HEK293T (cell line): Measurements from ENCODE around the gene ADCY10.

Experiments used
- CTCF ChIA-PET: fragments of 350-600 bp; formaldehyde crosslinking; extraction: SDS; loops from one replicate; lab custom pipeline; 2021; ENCODE audit warnings: antibody characterized with exemption, inconsistent platforms; lab: Yijun Ruan, JAX
- POLR2A ChIA-PET: fragments of 350-600 bp; formaldehyde crosslinking; extraction: SDS; loops from one replicate; lab custom pipeline; 2020; ENCODE audit warnings: antibody characterized with exemption, inconsistent platforms; lab: Yijun Ruan, JAX
- DNase-seq: peaks from one replicate; pipeline ENCODE4 v3.0.0; 2012; ENCODE audit warnings: mixed read lengths; ENCODE audit errors: extremely low spot score
- ARNT ChIP-seq: fragments of 450-650 bp; IDR thresholded peaks from 2 replicates; pipeline ENCODE4 v1.6.1; 2017; ENCODE audit warnings: mild to moderate bottlenecking
- BHLHE40 ChIP-seq: fragments of 450-650 bp; IDR thresholded peaks from 2 replicates; pipeline ENCODE4 v1.6.1; 2016; ENCODE audit warnings: mild to moderate bottlenecking, moderate library complexity, borderline replicate concordance
- CTBP1 ChIP-seq: fragments of 450-650 bp; IDR thresholded peaks from 2 replicates; pipeline ENCODE4 v1.6.1; 2016; ENCODE audit warnings: borderline replicate concordance
- ELF4 ChIP-seq: fragments of 450-650 bp; IDR thresholded peaks from 2 replicates; pipeline ENCODE4 v1.6.1; 2017; ENCODE audit warnings: antibody characterized with exemption
- FOXA1 ChIP-seq: fragments of 450-650 bp; IDR thresholded peaks from 2 replicates; pipeline ENCODE4 v1.6.1; 2016; ENCODE audit warnings: mild to moderate bottlenecking
- FOXK2 ChIP-seq: fragments of 450-650 bp; IDR thresholded peaks from 2 replicates; pipeline ENCODE4 v1.6.1; 2016; ENCODE audit warnings: mild to moderate bottlenecking
- FOXM1 ChIP-seq: fragments of 450-650 bp; IDR thresholded peaks from 2 replicates; pipeline ENCODE4 v1.6.1; 2017; ENCODE audit warnings: mild to moderate bottlenecking, borderline replicate concordance
- HDGF ChIP-seq: fragments of 450-650 bp; IDR thresholded peaks from 2 replicates; pipeline ENCODE4 v1.6.1; 2017; ENCODE audit warnings: antibody characterized with exemption, borderline replicate concordance
- L3MBTL2 ChIP-seq: fragments of 450-650 bp; conservative IDR thresholded peaks from 2 replicates; pipeline ENCODE4 v1.6.1; 2016; ENCODE audit warnings: mild to moderate bottlenecking
- LEF1 ChIP-seq: fragments of 450-650 bp; IDR thresholded peaks from 2 replicates; pipeline ENCODE4 v1.6.1; 2017; ENCODE audit warnings: mild to moderate bottlenecking, borderline replicate concordance
- NFRKB ChIP-seq: fragments of 450-650 bp; IDR thresholded peaks from 2 replicates; pipeline ENCODE4 v1.6.1; 2016; ENCODE audit warnings: mild to moderate bottlenecking, moderate library complexity
- PKNOX1 ChIP-seq: fragments of 450-650 bp; IDR thresholded peaks from 2 replicates; pipeline ENCODE4 v1.6.1; 2016
- SP1 ChIP-seq: fragments of 450-650 bp; IDR thresholded peaks from 2 replicates; pipeline ENCODE4 v1.6.1; 2017
- SUZ12 ChIP-seq: fragments of 450-650 bp; IDR thresholded peaks from 2 replicates; pipeline ENCODE4 v1.6.1; 2016; ENCODE audit warnings: mild to moderate bottlenecking
- TARDBP ChIP-seq: fragments of 450-650 bp; IDR thresholded peaks from 2 replicates; pipeline ENCODE4 v1.6.1; 2016
- ZNF384 ChIP-seq: fragments of 450-650 bp; IDR thresholded peaks from 2 replicates; pipeline ENCODE4 v1.6.1; 2016

The ADCY10 gene

GRCh38 chr1:167949785-167950184 is 35.9 kb upstream of the ADCY10 start:
- TF ChIP-seq HDGF (no peak), PKNOX1 (peak; percentile 80), FOXM1 (no peak)
- POLR2A ChIA-PET, result interaction anchor here (0.7 to 2.7 kb wide), 2 partner anchors 8 to 13 kb away, joined by 4 to 11 read pairs; partner anchors contain the start of genes DCAF6 and MPC2
- no peak for DNase-seq
- CTCF ChIA-PET, result interaction anchor here (0.7 kb wide), 1 partner anchor 133 kb away, joined by 3 read pairs; no protein-coding TSS in a partner anchor

DNA sequence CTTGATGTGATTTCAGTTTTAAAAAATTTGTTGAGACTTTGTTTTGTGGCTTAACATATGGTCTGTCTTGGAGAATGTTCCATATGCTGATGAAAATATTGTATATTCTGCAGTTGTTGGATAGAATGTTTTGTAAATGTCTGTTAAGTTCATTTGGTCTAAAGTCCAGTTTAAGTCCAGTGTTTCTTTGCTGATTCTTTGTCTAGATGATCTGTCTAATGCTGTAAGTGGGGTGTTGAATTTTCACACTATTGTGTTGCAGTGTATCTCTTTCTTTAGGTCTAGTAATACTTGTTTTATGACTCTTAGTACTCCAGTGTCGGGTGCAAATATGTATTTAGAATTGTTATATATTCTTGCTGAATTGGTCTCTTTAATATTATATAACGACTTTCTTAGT is 33.8 kb upstream of the ADCY10 start:
- ChIA-PET POLR2A (interaction anchor here (2.7 kb wide), 1 partner anchor 11 kb away, joined by 11 read pairs; the partner anchor contains the start of genes DCAF6 and MPC2), CTCF (no interaction called here)
- DNase-seq, result no peak
- TF ChIP-seq FOXA1 (no peak), TARDBP (no peak), ZNF384 (no peak), PKNOX1 (no peak), FOXK2 (no peak), SP1 (no peak), HDGF (no peak), SUZ12 (no peak), ARNT (no peak), NFRKB (no peak), ELF4 (no peak), BHLHE40 (no peak), LEF1 (no peak), CTBP1 (no peak), FOXM1 (no peak), L3MBTL2 (no peak)

DNA sequence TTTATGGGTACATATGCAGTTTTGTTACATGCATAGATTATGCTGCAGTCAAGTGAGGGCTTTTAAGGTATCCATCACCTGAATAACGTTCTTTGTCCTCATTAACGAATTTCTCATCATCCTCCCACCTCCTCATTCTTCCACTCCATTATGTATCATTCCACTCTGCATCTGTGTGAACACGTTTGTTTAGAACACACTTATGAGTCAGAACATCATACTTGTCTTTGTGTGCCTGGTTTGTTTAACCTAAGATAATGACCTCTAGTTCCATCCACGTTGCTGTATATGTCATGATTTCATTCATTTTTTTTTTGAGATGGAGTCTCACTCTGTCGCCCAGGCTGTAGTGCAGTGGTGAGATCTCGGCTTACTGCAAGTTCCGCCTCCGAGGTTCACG is 29.6 kb upstream of the ADCY10 start:
- POLR2A ChIA-PET, result no interaction called here
- no peak for TF ChIP-seq FOXM1
- TF ChIP-seq NFRKB, result no peak
- TF ChIP-seq SP1, result no peak
- no peak for TF ChIP-seq TARDBP
- no peak for DNase-seq
- CTCF ChIA-PET, result no interaction called here

GRCh38 chr1:167940264-167940663 is 26.3 kb upstream of the ADCY10 start:
- POLR2A ChIA-PET, result no interaction called here
- CTCF ChIA-PET, result no interaction called here
- no peak for TF ChIP-seq FOXA1
- no peak for TF ChIP-seq ZNF384
- no peak for TF ChIP-seq FOXK2
- no peak for TF ChIP-seq HDGF
- TF ChIP-seq BHLHE40, result no peak
- no peak for TF ChIP-seq SP1
- TF ChIP-seq ARNT, result no peak
- no peak for TF ChIP-seq ELF4
- no peak for TF ChIP-seq PKNOX1
- no peak for TF ChIP-seq L3MBTL2
- no peak for TF ChIP-seq CTBP1
- no peak for TF ChIP-seq SUZ12
- TF ChIP-seq LEF1, result no peak
- DNase-seq, result no peak

DNA sequence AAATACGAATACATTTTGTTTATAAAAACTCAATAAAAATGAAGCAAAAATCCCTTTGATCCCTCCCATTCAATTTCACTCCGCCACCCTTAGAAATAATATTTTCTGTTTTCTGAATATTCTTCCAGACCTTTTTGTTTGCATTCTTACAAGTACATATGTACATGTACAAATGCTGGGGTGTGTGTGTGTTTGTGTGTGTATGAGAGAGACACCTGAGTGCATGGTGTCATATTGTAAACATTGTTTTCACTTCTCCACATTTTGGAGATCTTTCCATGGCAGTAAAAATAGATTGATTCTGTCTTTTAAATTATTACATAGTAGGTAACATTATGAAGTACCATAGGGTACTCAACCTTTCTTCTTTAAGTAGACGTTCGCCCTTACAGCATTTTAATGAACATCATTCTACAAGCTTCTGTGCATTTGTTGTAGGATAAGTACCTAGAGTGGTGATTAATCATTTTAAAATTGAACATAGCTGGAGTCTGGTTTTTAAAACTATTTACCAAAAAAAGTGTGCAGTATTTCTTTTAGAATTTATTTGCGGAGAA is 24.2 kb upstream of the ADCY10 start:
- POLR2A ChIA-PET, result interaction anchor here (1.1 to 1.6 kb wide), 2 partner anchors 31 to 223 kb away, joined by 7 to 8 read pairs; no protein-coding TSS in a partner anchor
- no peak for DNase-seq
- CTCF ChIA-PET, result interaction anchor here (2.2 kb wide), 1 partner anchor 144 kb away, joined by 8 read pairs; no protein-coding TSS in a partner anchor
- no peak for TF ChIP-seq HDGF
- no peak for TF ChIP-seq SP1
- TF ChIP-seq BHLHE40, result no peak

DNA sequence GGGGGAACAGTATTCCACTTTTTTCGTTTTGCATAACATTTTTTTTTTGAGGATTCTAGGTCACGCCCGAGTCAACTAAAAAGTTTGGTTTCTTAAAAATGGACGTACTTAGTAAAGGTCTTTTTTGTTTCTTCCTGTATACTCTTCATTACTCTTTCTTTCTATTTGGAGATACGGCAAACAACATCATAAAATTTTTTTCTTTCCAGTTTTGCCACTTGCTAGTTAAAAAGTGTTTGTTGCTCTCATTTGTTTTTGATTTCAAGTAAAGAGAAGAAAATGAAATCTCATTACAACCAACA is 23.7 kb upstream of the ADCY10 start:
- POLR2A ChIA-PET, result interaction anchor here (0.8 to 3.2 kb wide), 7 partner anchors 12 to 222 kb away, joined by 3 to 14 read pairs (median 7); no protein-coding TSS in a partner anchor
- TF ChIP-seq SUZ12 (no peak), TARDBP (no peak), CTBP1 (no peak), FOXA1 (no peak), FOXM1 (no peak), BHLHE40 (no peak), NFRKB (no peak), ARNT (no peak), HDGF (no peak), ELF4 (no peak), PKNOX1 (no peak), ZNF384 (no peak), SP1 (no peak), FOXK2 (no peak), LEF1 (no peak), L3MBTL2 (no peak)
- no peak for DNase-seq
- CTCF ChIA-PET, result interaction anchor here (2.2 kb wide), 1 partner anchor 145 kb away, joined by 8 read pairs; no protein-coding TSS in a partner anchor
